NT2/D1 (cell line): ENCODE measurements around the gene CEP41.

Experiments
- YY1 ChIP-seq: IDR thresholded peaks from 2 replicates; pipeline ENCODE4 v1.6.1; 2011; ENCODE audit not compliant: insufficient read length, insufficient read depth
- ZNF274 ChIP-seq: IDR thresholded peaks from 2 replicates; pipeline ENCODE4 v1.6.1; 2011; ENCODE audit warnings: mild to moderate bottlenecking, low read depth, low read length

DNA sequence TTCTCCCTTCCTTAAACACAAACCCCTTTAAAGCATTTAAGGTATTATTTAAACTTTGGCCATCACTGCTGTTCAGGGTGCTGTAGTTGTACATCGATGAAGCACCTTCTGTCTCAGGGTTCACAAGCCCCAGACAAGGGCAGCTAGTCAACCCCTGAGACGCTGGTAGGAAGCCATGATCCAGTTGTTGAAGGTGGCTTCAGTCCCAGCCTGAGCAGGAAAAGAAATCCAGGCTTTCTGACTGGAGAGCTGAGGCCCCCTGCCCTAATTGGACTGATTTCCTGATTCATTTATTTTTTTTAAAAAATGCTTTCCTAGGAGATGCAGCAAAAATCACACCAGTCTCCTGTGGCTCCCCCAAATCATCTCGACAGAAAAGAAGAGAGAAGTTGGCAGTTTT is 44.7 kb downstream of the CEP41 start:
- TF ChIP-seq YY1 (no peak), ZNF274 (no peak)
